Activated CD4-positive, alpha-beta T cell treated with anti-CD3 and anti-CD28 coated beads, Interleukin-2, amount 10 ng/mL, durations not matched to agents 24 days and 14 days (primary cell): Measurements from ENCODE around the gene KSR2. TPM values are rescaled to one million over a fixed set of nuclear protein-coding genes. Genes with fewer than 3 reads are reported as not detected.
"Not testable (repeated sequence)": the region's sequence is repeated elsewhere in the genome, so short reads cannot be mapped to it uniquely, and the experiment has no call there.

Source experiments
- DNase-seq: peaks from one replicate; pipeline ENCODE4 v3.0.0; 2022
- H3K27ac Mint-ChIP-seq: one replicate; pipeline ENCODE4 v1.8.0; 2022; ENCODE audit warnings: mild to moderate bottlenecking, mixed read lengths
- H3K27me3 Mint-ChIP-seq: one replicate; pipeline ENCODE4 v1.8.0; 2022; ENCODE audit warnings: mixed read lengths
- H3K36me3 Mint-ChIP-seq: one replicate; pipeline ENCODE4 v1.8.0; 2022; ENCODE audit warnings: low read depth, mild to moderate bottlenecking, mixed read lengths
- H3K4me1 Mint-ChIP-seq: one replicate; pipeline ENCODE4 v1.8.0; 2021; ENCODE audit warnings: mixed read lengths
- H3K4me3 Mint-ChIP-seq: one replicate; pipeline ENCODE4 v1.8.0; 2022; ENCODE audit warnings: mild to moderate bottlenecking, moderate library complexity, mixed read lengths
- H3K9me3 Mint-ChIP-seq: one replicate; pipeline ENCODE4 v1.8.0; 2021; ENCODE audit warnings: mixed read lengths
- intact Hi-C: fragments of 100-400 bp; cut with micrococcal nuclease; formaldehyde crosslinking; loops from one replicate; pipeline ENCODE4 v1.15.1; 2023
- total RNA-seq: library from RNA; stranded (reverse); gene quantifications from 2 replicates; pipeline ENCODE4 v1.2.3, GENCODE V29; 2022

KSR2 gene
- total RNA-seq, 1 donor from 2014 or later, result 0.02 TPM

- intact Hi-C loops, result no loop called here
Measured at GRCh38 chr12:117896009-117896408, 72.8 kb downstream of the KSR2 start.

DNA sequence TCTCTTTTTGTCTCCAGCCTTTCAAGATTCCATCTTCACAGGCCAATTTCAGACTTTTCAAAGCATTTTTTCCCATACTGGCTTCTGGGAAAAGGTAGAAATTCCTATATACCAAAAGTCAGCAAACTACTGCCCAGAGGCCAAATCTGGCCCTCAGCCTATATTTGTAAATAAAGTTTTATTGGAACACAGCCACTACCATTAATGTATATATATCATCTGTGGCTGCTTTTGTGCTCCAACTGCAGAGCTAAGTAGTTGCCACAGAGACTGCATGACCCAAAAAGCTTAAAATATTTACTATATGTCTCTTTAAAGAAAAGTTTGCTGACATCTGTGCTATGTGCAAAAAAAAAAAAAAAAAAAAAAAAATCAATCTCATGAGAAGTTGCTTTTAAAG is 76.3 kb downstream of the KSR2 start:
- no peaks in the 10 kb centered on the region for H3K4me1 Mint-ChIP-seq
- no peak overlapping the region for H3K27ac Mint-ChIP-seq
- intact Hi-C loops, result no loop called here
- no peaks in the 10 kb centered on the region for H3K36me3 Mint-ChIP-seq
- no peak for DNase-seq
- H3K27me3 Mint-ChIP-seq, result no peaks in the 10 kb centered on the region
- no peak overlapping the region for H3K4me3 Mint-ChIP-seq
- H3K9me3 Mint-ChIP-seq, result no peaks in the 10 kb centered on the region

More at GRCh38 chr12:117896009-117896408, 72.8 kb downstream of the KSR2 start:
- no peak for DNase-seq
- peaks cover 3% of the 10 kb centered on the region for H3K9me3 Mint-ChIP-seq
- H3K4me3 Mint-ChIP-seq, result no peak overlapping the region
- no peak overlapping the region for H3K27ac Mint-ChIP-seq
- H3K27me3 Mint-ChIP-seq, result no peaks in the 10 kb centered on the region
- no peaks in the 10 kb centered on the region for H3K36me3 Mint-ChIP-seq
- H3K4me1 Mint-ChIP-seq, result no peaks in the 10 kb centered on the region

- H3K27ac Mint-ChIP-seq, intact Hi-C loops, H3K9me3 Mint-ChIP-seq, H3K36me3 Mint-ChIP-seq, DNase-seq, H3K4me1 Mint-ChIP-seq, H3K4me3 Mint-ChIP-seq, H3K27me3 Mint-ChIP-seq: not testable (repeated sequence)
Measured at GRCh38 chr12:117891265-117891664, 77.5 kb downstream of the KSR2 start.

DNA sequence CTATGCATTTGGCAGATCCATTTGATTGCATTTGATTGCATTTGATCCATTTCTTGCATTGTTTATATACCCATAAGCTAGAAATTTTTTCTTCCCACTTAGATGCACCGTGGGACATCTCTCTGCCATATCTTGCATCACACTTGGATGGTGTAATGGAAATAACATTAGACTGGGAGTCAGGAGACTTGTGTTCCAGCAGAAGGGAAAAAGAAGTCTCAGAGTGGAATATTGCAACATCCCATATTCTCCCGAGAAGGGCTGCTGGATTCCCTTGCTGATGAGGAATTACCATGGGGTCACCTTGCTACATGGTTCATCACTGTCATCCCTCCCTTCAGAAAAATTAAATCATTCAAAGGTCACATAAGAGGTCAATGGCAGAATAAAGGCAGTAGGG is 78.1 kb downstream of the KSR2 start:
- H3K27ac Mint-ChIP-seq, result no peak overlapping the region
- no peaks in the 10 kb centered on the region for H3K4me1 Mint-ChIP-seq
- no peaks in the 10 kb centered on the region for H3K27me3 Mint-ChIP-seq
- no peak overlapping the region for H3K4me3 Mint-ChIP-seq
- no peak for DNase-seq
- H3K9me3 Mint-ChIP-seq, result no peaks in the 10 kb centered on the region
- no peaks in the 10 kb centered on the region for H3K36me3 Mint-ChIP-seq
- intact Hi-C loops, result no loop called here

DNA sequence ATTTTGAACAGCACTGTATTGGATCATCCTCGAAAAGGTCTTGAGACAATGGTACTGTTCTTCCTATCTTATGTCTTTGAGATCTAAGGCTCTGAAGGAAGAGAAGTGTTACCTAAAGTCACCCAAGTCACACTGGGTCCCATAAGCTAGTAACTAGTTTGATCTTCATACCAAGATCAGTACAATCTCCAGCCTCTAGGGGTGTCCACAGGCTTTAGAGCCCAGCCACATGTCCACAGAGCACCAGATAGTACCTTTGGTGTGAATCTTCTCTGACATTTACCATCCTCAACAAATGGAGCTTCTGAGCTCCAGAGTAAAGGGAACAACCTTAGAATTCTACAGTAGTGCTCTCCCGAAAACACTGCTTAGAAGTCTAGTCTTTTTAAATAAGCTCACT is 78.7 kb downstream of the KSR2 start:
- Mint-ChIP-seq H3K4me3 (no peak overlapping the region), H3K36me3 (no peaks in the 10 kb centered on the region), H3K9me3 (no peaks in the 10 kb centered on the region), H3K27me3 (no peaks in the 10 kb centered on the region), H3K27ac (no peak overlapping the region), H3K4me1 (no peaks in the 10 kb centered on the region)
- DNase-seq, result no peak
- intact Hi-C loops, result no loop called here

DNA sequence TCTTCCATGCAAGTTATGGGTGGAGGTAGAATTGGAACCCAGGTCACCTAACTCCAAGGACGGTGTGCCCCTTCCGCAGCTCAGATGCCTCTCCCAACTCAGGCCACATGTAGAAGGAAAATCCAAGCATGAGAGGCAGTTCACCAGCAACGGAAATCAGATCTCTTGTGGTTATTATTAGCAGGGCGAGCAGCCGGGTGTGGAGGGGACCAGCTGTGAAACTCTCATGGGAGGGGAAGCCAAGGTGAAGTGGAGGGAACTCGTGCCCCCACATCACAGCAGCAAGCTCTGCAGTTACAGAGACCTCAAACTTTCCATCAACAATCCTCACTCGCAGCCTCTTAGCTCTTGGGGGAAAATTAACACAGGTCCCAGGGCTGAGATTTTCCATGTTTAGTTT is 79.7 kb downstream of the KSR2 start:
- no peak for DNase-seq
- Mint-ChIP-seq H3K27ac (no peak overlapping the region), H3K4me1 (no peaks in the 10 kb centered on the region), H3K27me3 (no peaks in the 10 kb centered on the region), H3K9me3 (no peaks in the 10 kb centered on the region), H3K4me3 (no peak overlapping the region), H3K36me3 (no peaks in the 10 kb centered on the region)
- intact Hi-C loops, result no loop called here

DNA sequence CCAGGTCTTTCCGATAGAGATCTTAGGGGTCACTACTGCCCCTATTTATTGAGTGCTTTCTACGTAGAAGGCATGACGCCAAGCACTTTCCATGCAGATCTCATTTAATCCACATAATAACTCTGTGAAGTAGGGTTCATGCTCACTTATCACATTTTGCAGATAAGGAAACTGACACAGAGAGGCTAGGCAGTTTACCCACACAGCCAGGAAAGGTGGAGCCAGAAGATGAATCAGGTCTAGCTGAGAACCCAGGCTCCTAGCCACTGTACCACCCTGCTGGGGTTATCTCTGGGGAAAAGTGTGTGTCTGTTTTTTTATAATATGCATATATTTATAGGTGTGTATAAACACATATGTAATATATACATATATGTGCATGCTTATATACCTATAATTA is 83.6 kb downstream of the KSR2 start:
- Mint-ChIP-seq H3K27ac (no peak overlapping the region), H3K4me1 (no peaks in the 10 kb centered on the region), H3K4me3 (no peak overlapping the region), H3K36me3 (no peaks in the 10 kb centered on the region), H3K9me3 (peaks cover 8% of the 10 kb centered on the region), H3K27me3 (no peaks in the 10 kb centered on the region)
- intact Hi-C loops, result no loop called here
- no peak for DNase-seq

- no peak overlapping the region for H3K4me3 Mint-ChIP-seq
Measured at GRCh38 chr12:117884161-117884560, 84.6 kb downstream of the KSR2 start.

DNA sequence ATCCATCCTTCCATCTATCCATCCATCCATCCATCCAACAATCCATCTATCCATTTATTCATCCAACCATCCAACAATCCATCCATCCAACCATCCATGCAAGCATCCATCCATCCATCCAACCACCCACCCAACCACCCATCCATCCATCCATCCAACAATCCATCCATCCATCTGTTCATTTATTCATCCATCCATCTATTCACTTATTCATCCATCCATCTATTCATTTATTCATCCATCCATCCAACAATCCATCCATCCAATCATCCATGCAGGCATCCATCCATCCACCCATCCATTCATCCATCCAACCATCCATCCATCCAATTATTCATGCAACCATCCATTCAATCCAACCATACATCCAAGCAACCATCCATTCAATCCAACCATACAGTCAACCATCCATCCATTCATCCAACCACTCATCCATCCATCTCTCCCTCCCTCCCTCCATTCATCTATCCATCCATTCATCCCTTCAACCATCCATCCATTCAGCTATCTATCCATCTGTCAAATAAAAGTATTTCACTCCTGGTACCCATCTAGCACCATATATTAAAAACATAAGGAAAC is 86.1 kb downstream of the KSR2 start:
- no peak for DNase-seq
- no peak overlapping the region for H3K4me3 Mint-ChIP-seq
- H3K4me1 Mint-ChIP-seq, result no peaks in the 10 kb centered on the region
- peaks cover 8% of the 10 kb centered on the region for H3K9me3 Mint-ChIP-seq
- intact Hi-C loops, result no loop called here
- no peaks in the 10 kb centered on the region for H3K36me3 Mint-ChIP-seq
- no peak overlapping the region for H3K27ac Mint-ChIP-seq
- peaks cover 2% of the 10 kb centered on the region for H3K27me3 Mint-ChIP-seq

More at GRCh38 chr12:117884161-117884560, 84.6 kb downstream of the KSR2 start:
- H3K9me3 Mint-ChIP-seq, result peaks cover 8% of the 10 kb centered on the region
- H3K4me1 Mint-ChIP-seq, result no peaks in the 10 kb centered on the region
- intact Hi-C loops, result no loop called here
- no peak overlapping the region for H3K27ac Mint-ChIP-seq
- DNase-seq, result no peak
- no peaks in the 10 kb centered on the region for H3K36me3 Mint-ChIP-seq
- no peaks in the 10 kb centered on the region for H3K27me3 Mint-ChIP-seq

DNA sequence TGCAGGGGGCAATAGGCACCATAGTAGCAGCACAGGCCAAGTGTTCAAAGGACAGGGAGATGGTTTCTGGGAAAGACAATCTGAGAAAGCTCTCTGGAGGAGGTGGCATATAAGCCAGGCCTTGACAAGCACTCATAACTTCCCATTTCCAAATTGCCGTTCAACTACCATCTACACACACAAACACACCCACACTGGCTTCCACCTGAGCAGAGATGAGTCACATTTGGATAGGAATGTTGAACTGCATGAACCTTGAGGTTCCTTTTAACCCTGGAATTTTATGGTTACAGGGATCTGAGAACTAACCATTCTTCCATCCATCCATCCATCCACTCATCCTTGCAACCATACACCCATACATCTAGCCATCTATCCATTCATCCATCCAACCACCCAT is 86.6 kb downstream of the KSR2 start:
- peaks cover 2% of the 10 kb centered on the region for H3K27me3 Mint-ChIP-seq
- no peaks in the 10 kb centered on the region for H3K4me1 Mint-ChIP-seq
- H3K36me3 Mint-ChIP-seq, result no peaks in the 10 kb centered on the region
- H3K9me3 Mint-ChIP-seq, result peaks cover 8% of the 10 kb centered on the region
- DNase-seq, result no peak
- H3K27ac Mint-ChIP-seq, result no peak overlapping the region
- no peak overlapping the region for H3K4me3 Mint-ChIP-seq
- intact Hi-C loops, result no loop called here

- Mint-ChIP-seq H3K9me3 (peaks cover 8% of the 10 kb centered on the region), H3K27me3 (peaks cover 2% of the 10 kb centered on the region), H3K27ac (no peak overlapping the region), H3K4me1 (no peaks in the 10 kb centered on the region), H3K36me3 (no peaks in the 10 kb centered on the region), H3K4me3 (no peak overlapping the region)
- DNase-seq, result no peak
- intact Hi-C loops, result no loop called here
Measured at GRCh38 chr12:117881517-117881916, 87.3 kb downstream of the KSR2 start.

GRCh38 chr12:117878605-117879004 is 90.2 kb downstream of the KSR2 start:
- Mint-ChIP-seq H3K27me3 (peaks cover 10% of the 10 kb centered on the region), H3K36me3 (no peaks in the 10 kb centered on the region), H3K9me3 (peaks cover 8% of the 10 kb centered on the region), H3K4me3 (no peak overlapping the region), H3K4me1 (peaks cover 8% of the 10 kb centered on the region), H3K27ac (no peak overlapping the region)
- DNase-seq, result no peak
- intact Hi-C loops, result no loop called here

GRCh38 chr12:117876436-117876816 is 92.4 kb downstream of the KSR2 start:
- no peak overlapping the region for H3K27ac Mint-ChIP-seq
- H3K4me3 Mint-ChIP-seq, result no peak overlapping the region
- peaks cover 8% of the 10 kb centered on the region for H3K4me1 Mint-ChIP-seq
- H3K36me3 Mint-ChIP-seq, result no peaks in the 10 kb centered on the region
- no peaks in the 10 kb centered on the region for H3K9me3 Mint-ChIP-seq
- H3K27me3 Mint-ChIP-seq, result peaks cover 10% of the 10 kb centered on the region
- no peak for DNase-seq
- intact Hi-C loops, result no loop called here

- H3K4me3 Mint-ChIP-seq, result no peak overlapping the region
Measured at GRCh38 chr12:117875744-117876435, 92.9 kb downstream of the KSR2 start.

More at GRCh38 chr12:117875744-117876435, 92.9 kb downstream of the KSR2 start:
- peak; percentile 65 for DNase-seq
- Mint-ChIP-seq H3K36me3 (no peaks in the 10 kb centered on the region), H3K27ac (no peak overlapping the region), H3K27me3 (peaks cover 10% of the 10 kb centered on the region), H3K9me3 (no peaks in the 10 kb centered on the region), H3K4me1 (peaks cover 8% of the 10 kb centered on the region)
- intact Hi-C loops, result loop anchor here (1.0 to 2.0 kb wide), 3 partner anchors 179 to 500 kb away; partner anchors contain the start of genes PEBP1 and SUDS3
